RWPE2 (cell line): ENCODE data around the gene ZBED4.

Experiments used
- ATAC-seq: fragments of 200-7000 bp; cut with Tn5 transposase; 3 replicates; pipeline ENCODE4 v1.9.1; 2021; ENCODE audit warnings: low read depth
- DNase-seq: peaks from one replicate; pipeline ENCODE4 v3.0.0-alpha.2; 2020; ENCODE audit warnings: low spot score
- H3K27ac ChIP-seq: fragments of 450-650 bp; 2 replicates; pipeline ENCODE4 v1.5.1; 2017; ENCODE audit warnings: mild to moderate bottlenecking; ENCODE audit not compliant: poor library complexity, severe bottlenecking
- H3K27me3 ChIP-seq: fragments of 250-450 bp; sonication (Bioruptor Pico); 2 replicates; pipeline ENCODE4 v1.5.1; 2021; ENCODE audit warnings: mild to moderate bottlenecking, moderate library complexity; ENCODE audit not compliant: insufficient read depth, poor library complexity, severe bottlenecking
- H3K36me3 ChIP-seq: fragments of 250-450 bp; sonication (Bioruptor Pico); 2 replicates; pipeline ENCODE4 v1.5.1; 2020; ENCODE audit warnings: low read depth, mild to moderate bottlenecking, moderate library complexity
- H3K4me1 ChIP-seq: fragments of 250-450 bp; sonication (Bioruptor Pico); 2 replicates; pipeline ENCODE4 v1.5.1; 2021; ENCODE audit warnings: mild to moderate bottlenecking, moderate library complexity; ENCODE audit not compliant: insufficient read depth, poor library complexity, severe bottlenecking
- H3K4me3 ChIP-seq: fragments of 250-450 bp; sonication (Bioruptor Pico); 2 replicates; pipeline ENCODE4 v1.5.1; 2021; ENCODE audit warnings: mild to moderate bottlenecking, moderate library complexity; ENCODE audit not compliant: severe bottlenecking
- H3K9me3 ChIP-seq: fragments of 250-450 bp; sonication (Bioruptor Pico); 2 replicates; pipeline ENCODE4 v1.5.1; 2021; ENCODE audit warnings: mild to moderate bottlenecking, moderate library complexity; ENCODE audit not compliant: severe bottlenecking
- CTCF ChIP-seq: fragments of 450-650 bp; IDR thresholded peaks from one replicate; pipeline ENCODE4 v1.5.1; 2017; ENCODE audit warnings: mild to moderate bottlenecking, moderate library complexity; ENCODE audit not compliant: poor library complexity, severe bottlenecking

ZBED4 gene

GRCh38 chr22:49910229-49911155, 56.8 kb downstream of the ZBED4 start:
- no peak for DNase-seq
- Histone ChIP-seq H3K27ac (no peak overlapping the region), H3K27me3 (no peaks in the 10 kb centered on the region), H3K9me3 (no peaks in the 10 kb centered on the region), H3K36me3 (peaks cover 74% of the 10 kb centered on the region), H3K4me3 (no peak overlapping the region), H3K4me1 (no peaks in the 10 kb centered on the region)
- no peak for ATAC-seq
- TF ChIP-seq CTCF = no peak

GRCh38 chr22:49911881-49912625, 58.4 kb downstream of the ZBED4 start:
- H3K27ac ChIP-seq = no peak overlapping the region
- peaks cover 79% of the 10 kb centered on the region for H3K36me3 ChIP-seq
- no peaks in the 10 kb centered on the region for H3K4me1 ChIP-seq
- no peak for TF ChIP-seq CTCF
- H3K4me3 ChIP-seq = no peak overlapping the region
- DNase-seq = no peak
- H3K27me3 ChIP-seq = no peaks in the 10 kb centered on the region
- no peak for ATAC-seq
- H3K9me3 ChIP-seq = no peaks in the 10 kb centered on the region

GRCh38 chr22:49913026-49913425, 59.4 kb downstream of the ZBED4 start:
- Histone ChIP-seq H3K27me3 (no peaks in the 10 kb centered on the region), H3K27ac (no peak overlapping the region), H3K9me3 (no peaks in the 10 kb centered on the region), H3K4me3 (no peak overlapping the region), H3K36me3 (peaks cover 70% of the 10 kb centered on the region), H3K4me1 (no peaks in the 10 kb centered on the region)
- DNase-seq (no peak), ATAC-seq (no peak)
- TF ChIP-seq CTCF = no peak

- peaks cover 67% of the 10 kb centered on the region for H3K36me3 ChIP-seq
- no peak overlapping the region for H3K4me3 ChIP-seq
- no peak for TF ChIP-seq CTCF
- no peak overlapping the region for H3K27ac ChIP-seq
- no peaks in the 10 kb centered on the region for H3K4me1 ChIP-seq
- DNase-seq (peak; percentile 45), ATAC-seq (no peak)
- H3K9me3 ChIP-seq = no peaks in the 10 kb centered on the region
- H3K27me3 ChIP-seq = no peaks in the 10 kb centered on the region
Observed at GRCh38 chr22:49913446-49913845, 59.8 kb downstream of the ZBED4 start.
